Activated T-helper 2 cell treated with anti-CD3 and anti-CD28 coated beads, Interferon-gamma antibody, Interleukin-2, Interleukin-4, amounts not matched to agents 10 μg/mL and 5 μg/mL and 100 μg/mL, durations not matched to agents 14 hours and 24 hours and 36 hours (primary cell): ENCODE results near the gene TCERG1. TPM values are rescaled to one million over a fixed set of nuclear protein-coding genes. Genes with fewer than 3 reads are reported as not detected.

Experiments used
- DNase-seq: peaks from one replicate; pipeline ENCODE4 v3.0.0; 2021; ENCODE audit warnings: low spot score
- H3K27ac Mint-ChIP-seq: one replicate; pipeline ENCODE4 v1.8.0; 2021; ENCODE audit warnings: mixed read lengths
- H3K27me3 Mint-ChIP-seq: one replicate; pipeline ENCODE4 v1.8.0; 2021; ENCODE audit warnings: low read depth, mixed read lengths
- H3K36me3 Mint-ChIP-seq: one replicate; pipeline ENCODE4 v1.8.0; 2021; ENCODE audit warnings: low read depth, mixed read lengths
- H3K4me1 Mint-ChIP-seq: one replicate; pipeline ENCODE4 v1.8.0; 2021; ENCODE audit warnings: low read depth, mixed read lengths
- H3K4me3 Mint-ChIP-seq: one replicate; pipeline ENCODE4 v1.8.0; 2021; ENCODE audit warnings: low read depth, mild to moderate bottlenecking, moderate library complexity, mixed read lengths
- H3K9me3 Mint-ChIP-seq: one replicate; pipeline ENCODE4 v1.8.0; 2021; ENCODE audit warnings: mixed read lengths
- intact Hi-C: fragments of 100-400 bp; cut with micrococcal nuclease; formaldehyde crosslinking; loops from one replicate; pipeline ENCODE4 v1.15.1; 2023
- total RNA-seq: library from RNA; stranded (reverse); gene quantifications from 2 replicates; pipeline ENCODE4 v1.2.3, GENCODE V29; 2022

Gene TCERG1
- total RNA-seq, 1 donor from 2014 or later: 136 TPM

DNA sequence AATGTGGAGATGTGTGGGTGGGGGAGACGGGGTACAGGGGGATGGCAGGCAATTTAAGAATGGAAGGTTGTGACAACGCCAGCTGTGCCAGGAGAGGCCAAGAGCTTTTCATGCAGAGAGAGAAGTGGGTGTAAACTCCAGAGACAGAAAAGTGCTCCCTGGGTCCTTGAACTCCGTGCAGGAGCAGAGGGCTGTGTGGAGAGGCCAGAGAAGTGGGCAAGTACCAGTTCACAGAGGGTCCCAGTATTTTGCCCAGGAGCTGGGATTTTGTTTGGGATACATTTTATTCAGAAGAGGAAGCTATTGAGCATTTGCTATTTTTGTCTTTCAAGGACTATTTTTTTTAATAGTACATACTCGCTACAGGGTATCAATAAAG, 19.5 kb upstream of the TCERG1 start:
- H3K27ac Mint-ChIP-seq: no peak overlapping the region
- no peaks in the 10 kb centered on the region for H3K9me3 Mint-ChIP-seq
- peaks cover 26% of the 10 kb centered on the region for H3K27me3 Mint-ChIP-seq
- peaks cover 6% of the 10 kb centered on the region for H3K4me1 Mint-ChIP-seq
- DNase-seq: no peak
- intact Hi-C loops: loop anchor here (1.0 kb wide), 1 partner anchor 136 kb away; no protein-coding TSS in a partner anchor
- H3K36me3 Mint-ChIP-seq: no peaks in the 10 kb centered on the region
- no peak overlapping the region for H3K4me3 Mint-ChIP-seq

- peaks cover 6% of the 10 kb centered on the region for H3K4me1 Mint-ChIP-seq
- H3K4me3 Mint-ChIP-seq: no peak overlapping the region
- H3K36me3 Mint-ChIP-seq: no peaks in the 10 kb centered on the region
- no peak overlapping the region for H3K27ac Mint-ChIP-seq
- no peak for DNase-seq
- intact Hi-C loops: no loop called here
- peaks cover 27% of the 10 kb centered on the region for H3K27me3 Mint-ChIP-seq
- no peaks in the 10 kb centered on the region for H3K9me3 Mint-ChIP-seq
Observed at GRCh38 chr5:146428658-146429057, 18.5 kb upstream of the TCERG1 start.

DNA sequence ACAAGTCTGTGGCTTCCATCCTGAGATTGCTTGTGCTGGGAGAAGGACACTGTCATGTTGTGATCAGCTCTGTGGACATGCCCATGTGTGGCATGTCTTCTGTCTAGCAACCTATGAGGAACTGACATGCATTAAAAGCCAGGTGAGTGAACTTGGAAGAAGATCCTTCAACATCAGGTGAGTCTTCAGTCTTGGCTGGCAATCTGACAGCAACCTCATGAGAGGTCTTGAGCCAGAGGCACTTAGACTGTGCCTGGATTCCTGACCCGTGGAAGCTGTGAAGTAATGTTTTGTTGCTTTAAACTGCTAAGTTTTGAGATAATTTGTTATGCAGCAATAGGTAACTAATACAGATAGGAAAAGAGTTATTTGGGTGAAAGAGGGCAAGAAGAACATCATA, 6.8 kb upstream of the TCERG1 start:
- no peaks in the 10 kb centered on the region for H3K36me3 Mint-ChIP-seq
- no peak overlapping the region for H3K27ac Mint-ChIP-seq
- peaks cover 35% of the 10 kb centered on the region for H3K27me3 Mint-ChIP-seq
- no peak overlapping the region for H3K4me3 Mint-ChIP-seq
- no peaks in the 10 kb centered on the region for H3K4me1 Mint-ChIP-seq
- DNase-seq: no peak
- no peaks in the 10 kb centered on the region for H3K9me3 Mint-ChIP-seq
- intact Hi-C loops: no loop called here

DNA sequence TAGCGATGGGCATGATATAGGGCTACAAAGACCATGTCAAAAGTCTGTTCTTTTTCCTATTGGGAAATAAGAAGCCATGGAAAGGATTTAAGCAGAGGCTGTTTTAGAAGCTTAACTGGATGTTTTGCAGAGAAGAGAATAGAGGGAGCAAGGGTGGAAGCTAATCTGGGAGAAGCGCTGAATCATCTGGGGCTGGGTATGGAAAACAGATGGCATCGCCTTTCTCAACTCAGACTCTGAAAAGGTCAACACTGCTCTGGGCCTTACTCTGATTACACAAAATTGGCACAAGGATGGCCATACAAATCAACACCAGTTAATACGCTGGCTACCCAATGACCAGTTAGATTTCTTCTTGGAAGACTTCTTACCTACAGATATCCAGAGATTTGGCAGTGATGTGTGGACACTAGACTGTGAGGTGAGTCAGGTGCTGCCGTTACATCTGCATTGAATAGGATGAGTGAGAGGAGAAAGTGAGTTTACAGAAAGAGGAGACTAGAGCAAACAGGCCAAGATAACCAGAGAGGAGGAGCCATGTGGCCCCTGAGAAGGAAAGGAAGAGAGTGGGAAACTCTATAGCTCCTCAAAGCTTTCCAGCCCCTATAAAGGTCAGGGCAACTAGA, 6.2 kb upstream of the TCERG1 start:
- no peak overlapping the region for H3K4me3 Mint-ChIP-seq
- peaks cover 33% of the 10 kb centered on the region for H3K27me3 Mint-ChIP-seq
- H3K9me3 Mint-ChIP-seq: no peaks in the 10 kb centered on the region
- H3K4me1 Mint-ChIP-seq: no peaks in the 10 kb centered on the region
- H3K27ac Mint-ChIP-seq: no peak overlapping the region
- intact Hi-C loops: no loop called here
- no peak for DNase-seq
- H3K36me3 Mint-ChIP-seq: no peaks in the 10 kb centered on the region

DNA sequence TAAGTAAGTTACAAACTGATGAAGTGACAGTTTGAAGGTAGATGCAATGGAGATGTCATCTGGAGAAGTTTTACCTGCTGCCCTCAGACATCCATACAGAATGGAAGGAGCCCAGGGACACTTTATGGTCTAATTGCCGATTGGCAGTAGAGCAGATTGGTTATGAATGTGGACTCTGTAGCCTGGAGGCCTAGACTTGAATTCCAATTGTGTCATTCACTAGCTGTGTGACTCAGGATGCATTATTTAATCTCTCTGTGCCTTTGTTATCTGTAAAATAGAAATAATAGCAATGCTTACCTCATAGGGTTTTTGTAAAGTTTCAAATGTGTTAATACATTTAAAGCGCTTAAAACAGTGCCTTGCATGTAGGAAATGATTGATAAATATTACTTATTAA, 5.2 kb upstream of the TCERG1 start:
- no peak overlapping the region for H3K27ac Mint-ChIP-seq
- intact Hi-C loops: no loop called here
- DNase-seq: no peak
- H3K36me3 Mint-ChIP-seq: no peaks in the 10 kb centered on the region
- H3K9me3 Mint-ChIP-seq: no peaks in the 10 kb centered on the region
- peaks cover 30% of the 10 kb centered on the region for H3K27me3 Mint-ChIP-seq
- no peak overlapping the region for H3K4me3 Mint-ChIP-seq
- no peaks in the 10 kb centered on the region for H3K4me1 Mint-ChIP-seq

DNA sequence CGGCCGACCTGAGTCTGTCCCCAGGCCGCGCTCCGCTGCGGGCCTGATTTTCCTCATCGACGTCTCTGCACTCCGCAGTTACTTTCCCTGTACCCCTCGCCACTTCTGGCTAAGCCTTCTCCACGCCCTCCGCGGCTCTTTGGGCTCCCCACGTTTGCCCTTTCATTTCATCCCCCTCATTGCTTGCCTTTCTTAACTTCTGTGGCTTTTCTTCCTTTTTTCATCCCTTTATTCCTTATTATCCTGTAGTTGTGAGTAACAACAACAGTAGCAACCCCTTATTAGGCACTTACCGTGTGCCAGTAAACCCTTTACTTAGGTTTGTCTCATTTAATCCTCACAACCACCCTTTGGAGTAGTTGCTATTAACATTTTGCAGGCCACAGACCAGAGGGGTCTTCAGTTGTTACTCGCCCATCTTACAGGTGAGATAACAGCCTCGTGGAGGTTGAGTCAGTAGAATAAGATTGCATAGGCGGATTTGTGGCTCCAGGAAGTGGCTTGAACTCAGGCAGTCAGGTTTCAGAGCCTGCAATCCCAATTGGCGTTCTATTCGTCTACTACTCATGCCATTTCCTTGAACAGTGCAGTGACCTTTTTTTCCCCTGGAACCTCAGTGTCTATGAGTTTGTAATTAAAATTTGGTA, 724 bp downstream of the TCERG1 start:
- peaks cover 20% of the 10 kb centered on the region for H3K36me3 Mint-ChIP-seq
- intact Hi-C loops: loop anchor here (1.0 to 5.0 kb wide), 4 partner anchors 156 to 1934 kb away; partner anchors contain the start of genes FBXO38 and LARS1
- peak; percentile 31 for DNase-seq
- H3K4me1 Mint-ChIP-seq: peaks cover 31% of the 10 kb centered on the region
- peak overlapping the region; percentile 100 for H3K27ac Mint-ChIP-seq
- H3K9me3 Mint-ChIP-seq: no peaks in the 10 kb centered on the region
- peaks cover 2% of the 10 kb centered on the region for H3K27me3 Mint-ChIP-seq
- H3K4me3 Mint-ChIP-seq: peak overlapping the region; percentile 100

GRCh38 chr5:146448783-146449519, 1.8 kb downstream of the TCERG1 start:
- DNase-seq: no peak
- Mint-ChIP-seq H3K4me3 (peak overlapping the region; percentile 100), H3K9me3 (no peaks in the 10 kb centered on the region), H3K36me3 (peaks cover 24% of the 10 kb centered on the region), H3K27ac (peak overlapping the region; percentile 12), H3K27me3 (no peaks in the 10 kb centered on the region), H3K4me1 (peaks cover 32% of the 10 kb centered on the region)
- intact Hi-C loops: loop anchor here (5.0 kb wide), 3 partner anchors 157 to 1933 kb away; partner anchors contain the start of gene FBXO38

- no peaks in the 10 kb centered on the region for H3K9me3 Mint-ChIP-seq
- no peak overlapping the region for H3K27ac Mint-ChIP-seq
- no peak for DNase-seq
- peaks cover 32% of the 10 kb centered on the region for H3K36me3 Mint-ChIP-seq
- H3K4me3 Mint-ChIP-seq: no peak overlapping the region
- intact Hi-C loops: no loop called here
- H3K4me1 Mint-ChIP-seq: peaks cover 34% of the 10 kb centered on the region
- no peaks in the 10 kb centered on the region for H3K27me3 Mint-ChIP-seq
Observed at GRCh38 chr5:146450002-146450401, 2.9 kb downstream of the TCERG1 start.

GRCh38 chr5:146451411-146451810, 4.3 kb downstream of the TCERG1 start:
- Mint-ChIP-seq H3K27ac (no peak overlapping the region), H3K9me3 (no peaks in the 10 kb centered on the region), H3K4me1 (peaks cover 34% of the 10 kb centered on the region), H3K27me3 (no peaks in the 10 kb centered on the region), H3K36me3 (peaks cover 46% of the 10 kb centered on the region), H3K4me3 (no peak overlapping the region)
- intact Hi-C loops: no loop called here
- no peak for DNase-seq

- peaks cover 73% of the 10 kb centered on the region for H3K36me3 Mint-ChIP-seq
Observed at GRCh38 chr5:146457431-146457830, 10.3 kb downstream of the TCERG1 start.

DNA sequence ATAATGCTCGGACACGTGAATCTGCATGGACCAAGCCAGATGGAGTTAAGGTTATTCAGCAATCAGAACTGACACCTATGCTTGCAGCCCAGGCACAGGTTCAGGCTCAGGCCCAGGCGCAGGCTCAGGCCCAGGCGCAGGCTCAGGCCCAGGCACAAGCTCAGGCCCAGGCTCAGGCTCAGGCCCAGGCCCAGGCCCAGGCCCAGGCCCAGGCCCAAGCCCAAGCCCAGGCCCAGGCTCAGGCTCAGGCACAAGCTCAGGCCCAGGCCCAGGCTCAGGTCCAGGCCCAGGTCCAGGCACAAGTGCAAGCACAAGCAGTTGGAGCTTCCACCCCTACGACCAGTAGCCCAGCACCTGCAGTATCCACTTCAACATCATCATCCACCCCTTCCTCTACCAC, 11.8 kb downstream of the TCERG1 start:
- Mint-ChIP-seq H3K4me1 (peaks cover 17% of the 10 kb centered on the region), H3K9me3 (no peaks in the 10 kb centered on the region), H3K4me3 (no peak overlapping the region), H3K27ac (no peak overlapping the region), H3K27me3 (no peaks in the 10 kb centered on the region), H3K36me3 (peaks cover 84% of the 10 kb centered on the region)
- DNase-seq: no peak
- intact Hi-C loops: no loop called here

More at GRCh38 chr5:146457431-146457830, 10.3 kb downstream of the TCERG1 start:
- Mint-ChIP-seq H3K27ac (no peak overlapping the region), H3K27me3 (no peaks in the 10 kb centered on the region), H3K4me1 (peaks cover 17% of the 10 kb centered on the region), H3K4me3 (no peak overlapping the region), H3K9me3 (no peaks in the 10 kb centered on the region)
- no peak for DNase-seq
- intact Hi-C loops: no loop called here

GRCh38 chr5:146461319-146461718, 14.2 kb downstream of the TCERG1 start:
- Mint-ChIP-seq H3K9me3 (no peaks in the 10 kb centered on the region), H3K4me1 (peaks cover 22% of the 10 kb centered on the region), H3K27ac (no peak overlapping the region), H3K27me3 (no peaks in the 10 kb centered on the region), H3K4me3 (no peak overlapping the region), H3K36me3 (peaks cover 84% of the 10 kb centered on the region)
- intact Hi-C loops: no loop called here
- no peak for DNase-seq

DNA sequence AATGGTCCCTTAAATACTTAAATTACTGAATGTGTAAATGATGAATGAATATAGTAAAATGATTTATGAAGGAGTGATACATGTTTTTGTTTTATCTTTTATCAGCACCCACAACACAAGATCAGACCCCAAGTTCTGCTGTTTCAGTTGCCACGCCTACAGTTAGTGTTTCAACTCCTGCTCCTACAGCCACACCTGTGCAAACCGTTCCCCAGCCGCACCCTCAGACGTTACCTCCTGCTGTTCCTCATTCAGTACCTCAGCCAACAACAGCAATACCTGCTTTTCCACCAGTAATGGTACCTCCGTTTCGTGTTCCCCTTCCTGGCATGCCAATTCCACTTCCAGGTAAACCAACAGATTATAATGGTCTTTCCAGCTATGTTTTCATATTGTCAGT, 16.3 kb downstream of the TCERG1 start:
- intact Hi-C loops: no loop called here
- no peak overlapping the region for H3K4me3 Mint-ChIP-seq
- DNase-seq: no peak
- H3K9me3 Mint-ChIP-seq: no peaks in the 10 kb centered on the region
- peaks cover 27% of the 10 kb centered on the region for H3K4me1 Mint-ChIP-seq
- no peak overlapping the region for H3K27ac Mint-ChIP-seq
- H3K27me3 Mint-ChIP-seq: no peaks in the 10 kb centered on the region
- H3K36me3 Mint-ChIP-seq: peaks cover 82% of the 10 kb centered on the region
